NCI-H345 treated with DMSO at 0.1 percent for 48 hours (cell line): Measurements from ENCODE around the gene UBASH3A.

Source experiments
- DNase-seq: peaks from one replicate; lab custom pipeline; 2025; ENCODE audit not compliant: unreplicated experiment; lab: John Stamatoyannopoulos, UW

Gene UBASH3A

GRCh38 chr21:42374457-42374856 is 29.2 kb upstream of the UBASH3A start:
- no peak for DNase-seq

GRCh38 chr21:42374864-42375499 is 28.7 kb upstream of the UBASH3A start:
- DNase-seq: no peak

GRCh38 chr21:42375506-42375905 is 28.2 kb upstream of the UBASH3A start:
- DNase-seq: no peak

GRCh38 chr21:42375966-42376337 is 27.8 kb upstream of the UBASH3A start:
- DNase-seq: no peak

- no peak for DNase-seq
Observed at GRCh38 chr21:42376338-42376982, 27.2 kb upstream of the UBASH3A start.

- DNase-seq: no peak
Observed at GRCh38 chr21:42377211-42377950, 26.3 kb upstream of the UBASH3A start.

- no peak for DNase-seq
Observed at GRCh38 chr21:42377951-42378340, 25.8 kb upstream of the UBASH3A start.

GRCh38 chr21:42378418-42378817 is 25.3 kb upstream of the UBASH3A start:
- no peak for DNase-seq

GRCh38 chr21:42379426-42380215 is 24.1 kb upstream of the UBASH3A start:
- DNase-seq: no peak

GRCh38 chr21:42381347-42381984 is 22.2 kb upstream of the UBASH3A start:
- peak; percentile 36 for DNase-seq

- DNase-seq: no peak
Observed at GRCh38 chr21:42382915-42383314, 20.8 kb upstream of the UBASH3A start.

- DNase-seq: no peak
Observed at GRCh38 chr21:42383331-42383730, 20.4 kb upstream of the UBASH3A start.

- peak; percentile 62 for DNase-seq
Observed at GRCh38 chr21:42384156-42384945, 19.4 kb upstream of the UBASH3A start.

- DNase-seq: no peak
Observed at GRCh38 chr21:42384989-42385388, 18.7 kb upstream of the UBASH3A start.

- DNase-seq: no peak
Observed at GRCh38 chr21:42385619-42386018, 18.1 kb upstream of the UBASH3A start.

GRCh38 chr21:42386034-42386591 is 17.6 kb upstream of the UBASH3A start:
- DNase-seq: no peak

GRCh38 chr21:42387164-42387563 is 16.5 kb upstream of the UBASH3A start:
- no peak for DNase-seq

- DNase-seq: no peak
Observed at GRCh38 chr21:42387843-42388340, 15.8 kb upstream of the UBASH3A start.

- DNase-seq: no peak
Observed at GRCh38 chr21:42388740-42389448, 14.8 kb upstream of the UBASH3A start.
